Activated B cell treated with CpG ODN at 0.5 μM for 24 hours (primary cell): Measurements from ENCODE around the gene PGAP3. TPM values are rescaled to one million over a fixed set of nuclear protein-coding genes. Genes with fewer than 3 reads are reported as not detected.
"Not testable (repeated sequence)": the region's sequence is repeated elsewhere in the genome, so short reads cannot be mapped to it uniquely, and the experiment has no call there.

ENCODE experiments used
- ATAC-seq: fragments of 200-7000 bp; cut with Tn5 transposase; one replicate; pipeline ENCODE4 v1.10.0; 2021; ENCODE audit warnings: low read depth, mild to moderate bottlenecking, moderate library complexity
- CTCF ChIA-PET: fragments of 350-600 bp; sonication (Branson Sonifier 250); formaldehyde crosslinking; loops from one replicate; lab custom pipeline; 2021; ENCODE audit warnings: antibody characterized with exemption; lab: Charles Lee
- POLR2A ChIA-PET: fragments of 350-600 bp; sonication (Branson Sonifier 250); formaldehyde crosslinking; loops from one replicate; lab custom pipeline; 2021; ENCODE audit warnings: antibody characterized with exemption; lab: Charles Lee
- DNase-seq: peaks from one replicate; pipeline ENCODE4 v3.0.0; 2022
- H3K27ac Mint-ChIP-seq: one replicate; pipeline ENCODE4 v1.8.0; 2020; ENCODE audit warnings: mixed read lengths
- H3K27me3 Mint-ChIP-seq: one replicate; pipeline ENCODE4 v1.8.0; 2021; ENCODE audit warnings: mixed read lengths
- H3K36me3 Mint-ChIP-seq: one replicate; pipeline ENCODE4 v1.8.0; 2021; ENCODE audit warnings: low read depth, mixed read lengths
- H3K4me1 Mint-ChIP-seq: one replicate; pipeline ENCODE4 v1.8.0; 2021; ENCODE audit warnings: mixed read lengths
- H3K4me3 Mint-ChIP-seq: one replicate; pipeline ENCODE4 v1.8.0; 2020; ENCODE audit warnings: mild to moderate bottlenecking, mixed read lengths
- H3K9me3 Mint-ChIP-seq: one replicate; pipeline ENCODE4 v1.8.0; 2020; ENCODE audit warnings: mixed read lengths
- CTCF ChIP-seq: fragments of 200-600 bp; IDR thresholded peaks from one replicate; pipeline ENCODE4 v1.8.0; 2022; ENCODE audit warnings: antibody characterized with exemption, mild to moderate bottlenecking
- intact Hi-C: fragments of 100-400 bp; cut with micrococcal nuclease; formaldehyde crosslinking; loops from one replicate; pipeline ENCODE4 v1.15.1; 2024
- total RNA-seq: library from RNA; stranded (reverse); gene quantifications from 2 replicates; pipeline ENCODE4 v1.2.3, GENCODE V29; 2022

PGAP3 gene
- total RNA-seq, 1 donor from 2014 or later = 24.0 TPM

GRCh38 chr17:39715375-39716072 is 27.7 kb upstream of the PGAP3 start:
- ChIA-PET POLR2A (no interaction called here), CTCF (no interaction called here)
- TF ChIP-seq CTCF = no peak
- H3K4me1 Mint-ChIP-seq = no peaks in the 10 kb centered on the region
- no peaks in the 10 kb centered on the region for H3K36me3 Mint-ChIP-seq
- no peak overlapping the region for H3K4me3 Mint-ChIP-seq
- H3K9me3 Mint-ChIP-seq = no peaks in the 10 kb centered on the region
- no peak overlapping the region for H3K27ac Mint-ChIP-seq
- intact Hi-C loops = no loop called here
- H3K27me3 Mint-ChIP-seq = no peaks in the 10 kb centered on the region
- DNase-seq (no peak), ATAC-seq (no peak)

GRCh38 chr17:39714234-39714633 is 26.4 kb upstream of the PGAP3 start:
- H3K4me3 Mint-ChIP-seq = no peak overlapping the region
- POLR2A ChIA-PET = interaction anchor here (0.7 kb wide), 2 partner anchors 10 to 34 kb away, joined by 3 read pairs; no protein-coding TSS in a partner anchor

GRCh38 chr17:39711851-39712250 is 24.0 kb upstream of the PGAP3 start:
- POLR2A ChIA-PET = no interaction called here
- Mint-ChIP-seq H3K27me3 (no peaks in the 10 kb centered on the region), H3K4me1 (peaks cover 10% of the 10 kb centered on the region), H3K36me3 (no peaks in the 10 kb centered on the region), H3K27ac (no peak overlapping the region), H3K4me3 (no peak overlapping the region), H3K9me3 (no peaks in the 10 kb centered on the region)
- DNase-seq (no peak), ATAC-seq (no peak)
- no peak for TF ChIP-seq CTCF
- intact Hi-C loops = no loop called here
- CTCF ChIA-PET = no interaction called here

More at GRCh38 chr17:39714234-39714633, 26.4 kb upstream of the PGAP3 start:
- DNase-seq (no peak), ATAC-seq (no peak)
- no peaks in the 10 kb centered on the region for H3K9me3 Mint-ChIP-seq
- H3K27ac Mint-ChIP-seq = no peak overlapping the region
- CTCF ChIA-PET = no interaction called here
- TF ChIP-seq CTCF = no peak
- intact Hi-C loops = no loop called here
- peaks cover 5% of the 10 kb centered on the region for H3K4me1 Mint-ChIP-seq
- H3K27me3 Mint-ChIP-seq = no peaks in the 10 kb centered on the region
- H3K36me3 Mint-ChIP-seq = no peaks in the 10 kb centered on the region

- DNase-seq, H3K27me3 Mint-ChIP-seq, H3K36me3 Mint-ChIP-seq, H3K9me3 Mint-ChIP-seq, ATAC-seq, H3K27ac Mint-ChIP-seq, H3K4me3 Mint-ChIP-seq, POLR2A ChIA-PET, intact Hi-C loops, CTCF ChIA-PET: not testable (repeated sequence)
- peaks cover 13% of the 10 kb centered on the region for H3K4me1 Mint-ChIP-seq
Measured at GRCh38 chr17:39711071-39711470, 23.2 kb upstream of the PGAP3 start.

GRCh38 chr17:39709998-39710964 is 22.4 kb upstream of the PGAP3 start:
- CTCF ChIA-PET = no interaction called here
- H3K4me1 Mint-ChIP-seq = peaks cover 13% of the 10 kb centered on the region

More at GRCh38 chr17:39709998-39710964, 22.4 kb upstream of the PGAP3 start:
- intact Hi-C loops = no loop called here
- Mint-ChIP-seq H3K27ac (no peak overlapping the region), H3K4me3 (no peak overlapping the region), H3K36me3 (no peaks in the 10 kb centered on the region), H3K9me3 (no peaks in the 10 kb centered on the region), H3K27me3 (no peaks in the 10 kb centered on the region)
- DNase-seq (no peak), ATAC-seq (no peak)
- POLR2A ChIA-PET = no interaction called here
- TF ChIP-seq CTCF = no peak
